ENCODE results near the gene WAS.
A peak's percentile ranks its signal among the peaks of the same experiment; 100 is the strongest.
"Not testable (repeated sequence)": the region's sequence is repeated elsewhere in the genome, so short reads cannot be mapped to it uniquely, and the experiment has no call there.

WAS gene

GRCh38 chrX:48683411-48683982 is at the start of gene WAS:
WAS (plus strand) TSS chrX:48683799; CDS start chrX:48683854, 55 bp downstream.
- no peak for DNase-seq

- DNase-seq = no peak
Measured at GRCh38 chrX:48636301-48636700, 47.3 kb upstream of the WAS start.

GRCh38 chrX:48636776-48637175 is 46.8 kb upstream of the WAS start:
- no peak for DNase-seq

- no peak for DNase-seq
Measured at GRCh38 chrX:48645669-48646068, 37.9 kb upstream of the WAS start.

- peak; percentile 70 for DNase-seq
Measured at GRCh38 chrX:48648336-48648751, 35.3 kb upstream of the WAS start.

- DNase-seq = no peak
Measured at GRCh38 chrX:48649102-48649501, 34.5 kb upstream of the WAS start.

GRCh38 chrX:48652055-48652579 is 31.5 kb upstream of the WAS start:
- not testable (repeated sequence) for DNase-seq

- not testable (repeated sequence) for DNase-seq
Measured at GRCh38 chrX:48654746-48655145, 28.9 kb upstream of the WAS start.

GRCh38 chrX:48659686-48660085 is 23.9 kb upstream of the WAS start:
- not testable (repeated sequence) for DNase-seq

- no peak for DNase-seq
Measured at GRCh38 chrX:48663241-48663640, 20.4 kb upstream of the WAS start.

GRCh38 chrX:48664156-48664555 is 19.4 kb upstream of the WAS start:
- DNase-seq = no peak

- no peak for DNase-seq
Measured at GRCh38 chrX:48665991-48666390, 17.6 kb upstream of the WAS start.

GRCh38 chrX:48666649-48667048 is 16.9 kb upstream of the WAS start:
- DNase-seq = no peak

GRCh38 chrX:48667509-48667908 is 16.1 kb upstream of the WAS start:
- no peak for DNase-seq

- not testable (repeated sequence) for DNase-seq
Measured at GRCh38 chrX:48668187-48668586, 15.4 kb upstream of the WAS start.

GRCh38 chrX:48676106-48676892 is 7.3 kb upstream of the WAS start:
- DNase-seq = peak; percentile 80

GRCh38 chrX:48676893-48677270 is 6.7 kb upstream of the WAS start:
- DNase-seq = no peak

- DNase-seq = no peak
Measured at GRCh38 chrX:48677516-48677915, 6.1 kb upstream of the WAS start.

GRCh38 chrX:48680467-48680866 is 3.1 kb upstream of the WAS start:
- DNase-seq = not testable (repeated sequence)

- DNase-seq = not testable (repeated sequence)
Measured at GRCh38 chrX:48680925-48681324, 2.7 kb upstream of the WAS start.

GRCh38 chrX:48681539-48682183 is 1.9 kb upstream of the WAS start:
- DNase-seq = no peak

GRCh38 chrX:48682795-48683194 is 804 bp upstream of the WAS start:
- not testable (repeated sequence) for DNase-seq

- no peak for DNase-seq
Measured at GRCh38 chrX:48684134-48684533, 535 bp downstream of the WAS start.

- no peak for DNase-seq
Measured at GRCh38 chrX:48685416-48685815, 1.8 kb downstream of the WAS start.

Data from NCI-H2171 treated with DMSO at 0.1 percent for 48 hours (cell line).